HG03558 (cell line): ENCODE measurements around the gene CRYBB1.

Source experiments
- ATAC-seq: cut with Tn5 transposase; IDR thresholded peaks from one replicate; pipeline ENCODE4 v1.9.1; 2021; ENCODE audit warnings: moderate number of reproducible peaks; ENCODE audit not compliant: unreplicated experiment; ENCODE audit errors: extremely low read depth

The CRYBB1 gene

GRCh38 chr22:26617271-26618199 is at the start of gene CRYBB1:
TSS of gene CRYBB1 (minus strand) at chr22:26618027. CDS start at chr22:26616319, 1,708 bp downstream.
- ATAC-seq, result no peak

- no peak for ATAC-seq
Measured at GRCh38 chr22:26667140-26667539, 49.3 kb upstream of the CRYBB1 start.

GRCh38 chr22:26665813-26666231 is 48.0 kb upstream of the CRYBB1 start:
- no peak for ATAC-seq

DNA sequence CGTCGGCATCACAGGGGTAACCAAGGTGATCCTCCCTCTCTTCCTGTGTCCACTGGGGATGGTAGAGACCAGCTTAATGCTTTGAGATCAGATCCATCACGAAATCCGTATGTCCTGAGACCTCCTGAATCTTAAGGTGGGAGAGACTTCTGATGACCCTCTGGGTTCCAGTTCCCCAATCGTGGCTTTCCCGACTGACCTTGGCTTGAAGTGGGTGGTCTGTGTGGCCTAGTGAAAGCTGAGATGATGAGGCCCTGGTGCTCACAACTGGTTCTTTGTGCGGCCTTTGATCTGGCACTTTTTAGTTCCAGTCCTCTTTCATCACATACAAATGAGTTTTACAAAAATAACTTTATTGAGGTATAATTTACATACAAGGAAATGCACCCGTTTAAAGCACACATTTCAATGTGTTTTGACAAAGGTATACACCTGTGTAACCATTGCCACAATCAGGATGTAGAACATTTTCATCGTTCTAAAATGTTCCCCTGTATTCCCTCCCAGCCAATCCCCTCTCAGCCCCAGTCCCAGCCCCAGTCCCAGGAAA is 45.6 kb upstream of the CRYBB1 start:
- no peak for ATAC-seq

- ATAC-seq, result no peak
Measured at GRCh38 chr22:26662160-26662559, 44.3 kb upstream of the CRYBB1 start.

- no peak for ATAC-seq
Measured at GRCh38 chr22:26660961-26661578, 43.2 kb upstream of the CRYBB1 start.

GRCh38 chr22:26660356-26660755 is 42.5 kb upstream of the CRYBB1 start:
- ATAC-seq, result no peak

- ATAC-seq, result no peak
Measured at GRCh38 chr22:26658671-26659478, 41.0 kb upstream of the CRYBB1 start.

DNA sequence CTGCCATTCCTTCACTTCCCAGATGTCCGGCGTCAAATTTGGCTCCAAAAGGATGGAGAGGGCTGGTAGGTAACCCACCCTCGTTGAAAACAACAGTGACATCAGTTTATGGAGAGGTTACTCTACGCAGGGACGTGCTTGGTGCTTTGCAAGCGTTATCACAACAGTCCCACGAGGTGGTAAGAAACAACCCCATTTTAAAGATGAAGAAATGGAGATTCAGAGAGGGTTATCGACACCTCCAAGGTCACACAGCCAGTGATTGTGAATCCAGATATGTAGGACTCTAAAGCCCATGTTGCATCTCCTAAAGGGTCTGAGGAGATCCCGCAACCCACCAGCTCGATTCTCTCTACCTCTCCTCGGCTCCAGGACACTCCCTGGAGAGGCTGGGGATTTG is 40.3 kb upstream of the CRYBB1 start:
- ATAC-seq, result no peak

DNA sequence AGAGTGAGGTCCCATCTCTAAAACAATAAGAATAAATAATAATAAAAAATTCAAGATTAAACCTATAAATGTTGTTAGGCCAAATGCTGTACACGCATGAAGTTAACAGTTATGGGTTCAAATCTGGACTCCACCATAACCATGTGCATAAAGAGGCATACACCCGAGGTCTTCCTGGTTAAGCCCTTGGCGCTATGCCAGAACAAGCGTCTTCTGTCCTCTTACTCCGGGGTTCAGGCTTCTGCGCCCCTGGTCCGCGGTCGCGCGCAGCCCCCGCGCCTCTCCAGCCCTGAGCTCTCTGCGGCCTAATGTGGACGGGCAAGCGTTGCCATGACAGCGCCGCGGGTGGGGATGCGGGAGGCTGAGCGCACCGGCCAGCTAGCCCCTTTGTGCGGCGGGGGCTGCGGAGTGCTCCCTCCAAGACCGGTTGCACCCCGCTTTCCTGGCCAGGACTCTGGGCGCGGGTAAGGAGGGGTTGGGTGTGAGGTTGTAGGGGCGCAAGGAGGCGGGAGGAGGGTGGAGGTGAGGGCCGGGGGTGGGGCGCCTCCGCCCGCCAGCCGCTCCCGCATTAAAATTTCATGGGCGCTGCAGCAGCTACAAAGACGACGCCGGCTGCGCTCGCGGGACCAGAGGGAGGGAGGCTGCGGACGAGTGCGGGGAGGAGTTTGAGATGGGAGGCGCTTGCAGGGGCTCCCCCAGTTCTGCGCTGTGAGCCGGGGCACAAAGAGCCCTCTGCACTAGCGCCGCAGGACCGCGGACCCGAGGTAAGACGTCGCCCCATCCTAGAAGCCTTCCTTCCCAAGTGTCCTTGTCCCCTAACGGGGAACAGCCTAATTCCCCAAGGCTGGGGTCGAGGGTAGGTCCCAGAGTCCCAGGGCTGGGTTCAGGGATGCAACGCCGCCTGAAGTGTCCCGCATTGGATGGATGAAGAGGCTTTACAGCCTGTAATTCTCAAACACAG is 39.3 kb upstream of the CRYBB1 start, which contains the start of gene MIAT:
TSS of gene MIAT (plus strand) at position 698 of the 961 bp plus-strand sequence.
- ATAC-seq, result no peak

GRCh38 chr22:26651815-26652214 is 34.0 kb upstream of the CRYBB1 start:
- ATAC-seq, result no peak

GRCh38 chr22:26650722-26651421 is 33.0 kb upstream of the CRYBB1 start:
- ATAC-seq, result no peak

DNA sequence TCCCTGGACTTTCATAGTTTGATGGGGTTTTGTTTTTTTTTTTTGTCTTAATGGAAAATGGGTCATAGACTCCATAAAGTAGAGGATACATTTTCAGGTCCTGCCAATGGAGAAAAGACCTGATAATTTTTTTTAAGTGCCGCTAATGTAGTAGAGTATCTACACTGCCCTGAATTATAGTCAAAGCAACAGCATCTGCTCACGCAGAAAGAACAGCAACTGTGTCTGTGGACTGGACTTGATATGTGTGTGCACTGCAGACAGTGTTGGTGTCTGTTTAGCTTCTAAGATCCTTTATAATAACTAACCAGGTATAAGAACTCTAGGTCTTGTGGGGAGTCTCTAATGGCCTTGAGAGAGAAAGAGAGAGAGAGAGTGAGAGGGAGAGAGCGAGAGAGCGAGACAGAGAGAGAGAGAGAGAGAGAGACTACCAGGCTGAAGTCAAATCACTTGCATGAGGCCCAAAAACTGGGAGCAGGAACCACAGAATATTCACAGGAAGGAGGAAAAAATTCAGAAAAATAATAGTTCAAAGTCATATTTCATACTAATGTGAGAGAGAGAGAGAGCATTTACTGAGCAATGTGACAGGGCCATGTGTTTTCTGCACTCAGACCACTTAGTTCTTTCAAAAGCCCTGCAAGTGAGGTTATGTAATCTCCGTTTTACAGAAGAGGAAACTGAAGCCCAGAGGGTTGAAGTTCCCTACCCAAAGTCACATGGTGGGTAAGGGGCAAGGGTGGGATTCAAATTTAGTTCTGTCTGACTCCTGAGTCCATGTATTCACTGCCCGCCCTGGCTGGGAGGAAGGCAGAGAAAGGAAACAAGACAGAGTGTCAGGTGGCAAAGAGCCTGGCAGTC is 30.9 kb upstream of the CRYBB1 start:
- ATAC-seq, result no peak

GRCh38 chr22:26648011-26648497 is 30.2 kb upstream of the CRYBB1 start:
- no peak for ATAC-seq

GRCh38 chr22:26646158-26646557 is 28.3 kb upstream of the CRYBB1 start:
- no peak for ATAC-seq

GRCh38 chr22:26643418-26644100 is 25.7 kb upstream of the CRYBB1 start:
- ATAC-seq, result no peak
